DMS79 treated with DMSO at 0.1 percent for 48 hours (cell line): ENCODE results near the gene SLC39A13.

Source experiments
- DNase-seq: peaks from one replicate; lab custom pipeline; 2025; lab: John Stamatoyannopoulos, UW

SLC39A13 gene

GRCh38 chr11:47384498-47384897 lies 23.9 kb upstream of the SLC39A13 start:
- DNase-seq, result no peak

- no peak for DNase-seq
Observed at GRCh38 chr11:47387944-47388696, 20.3 kb upstream of the SLC39A13 start.

DNA sequence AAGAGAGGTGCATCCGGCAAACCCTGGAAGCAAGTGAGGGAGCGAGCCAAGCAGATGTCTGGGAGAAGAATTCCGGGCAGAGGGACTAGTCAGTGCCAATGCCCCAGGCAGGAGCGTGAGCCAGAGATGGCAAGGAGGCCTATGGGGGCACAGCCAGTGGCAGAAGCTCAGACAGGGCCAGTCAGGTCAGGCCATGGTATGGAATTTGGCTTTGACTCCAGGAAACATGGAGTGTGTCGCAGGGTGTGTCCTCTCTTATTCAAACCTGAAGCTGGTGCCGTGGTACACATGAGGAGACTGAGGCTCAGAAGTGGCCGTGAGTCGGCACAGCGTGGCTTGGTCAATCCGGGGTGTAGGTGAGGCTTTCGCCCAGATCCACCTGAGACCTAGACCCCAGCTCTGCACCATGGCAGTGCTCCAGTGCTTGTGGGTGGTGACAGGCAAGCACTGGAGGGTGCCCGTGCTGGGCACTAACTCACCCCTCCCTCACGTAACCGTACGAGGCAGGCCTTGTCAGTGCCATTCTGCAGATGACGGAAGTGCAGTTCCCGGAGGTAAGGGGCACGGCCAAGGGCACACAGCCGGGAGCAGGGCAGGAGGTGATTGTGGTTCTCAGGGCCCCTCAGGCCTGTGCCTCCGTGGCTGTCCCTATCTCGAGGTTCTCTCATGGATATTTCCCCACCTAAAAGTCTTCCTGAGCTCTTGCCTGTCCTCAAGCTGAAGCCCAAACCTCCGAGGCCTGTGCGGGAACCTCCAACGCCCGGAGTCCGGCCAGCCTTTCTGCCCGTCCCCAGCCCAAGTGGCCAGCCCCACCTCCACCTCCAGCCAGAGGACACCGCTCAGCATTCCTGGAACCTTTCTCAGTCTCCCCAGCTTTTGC lies 19.5 kb upstream of the SLC39A13 start:
- DNase-seq, result no peak

- no peak for DNase-seq
Observed at GRCh38 chr11:47389577-47390421, 18.6 kb upstream of the SLC39A13 start.

- no peak for DNase-seq
Observed at GRCh38 chr11:47390422-47390760, 18.0 kb upstream of the SLC39A13 start.

DNA sequence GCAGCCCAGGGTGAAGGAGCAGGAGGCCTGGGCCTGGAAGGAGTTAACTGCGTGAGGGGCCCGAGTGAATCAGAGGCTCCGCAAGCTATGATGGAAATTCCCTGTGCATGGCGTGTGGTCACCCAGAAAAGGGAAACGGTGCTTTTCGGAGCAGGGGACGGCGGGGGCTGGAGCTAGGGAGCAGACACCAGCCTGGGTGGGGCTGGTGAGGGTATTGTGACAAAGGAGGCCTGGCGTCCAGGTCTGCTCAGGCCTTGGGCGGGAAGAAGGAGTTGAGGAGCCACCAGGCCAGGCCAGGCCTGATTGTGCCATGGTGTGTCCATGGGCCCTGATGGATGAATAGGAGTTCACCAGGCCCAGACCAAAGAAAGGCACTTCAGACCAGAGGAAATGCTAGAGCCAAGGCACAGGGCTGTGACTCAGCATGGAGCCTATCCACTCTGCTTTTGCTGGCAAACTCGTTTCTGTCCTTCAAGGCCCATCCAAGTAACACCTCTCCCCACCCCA lies 17.3 kb upstream of the SLC39A13 start:
- DNase-seq, result no peak

- no peak for DNase-seq
Observed at GRCh38 chr11:47391711-47392432, 16.5 kb upstream of the SLC39A13 start.

- DNase-seq, result no peak
Observed at GRCh38 chr11:47392546-47393162, 15.7 kb upstream of the SLC39A13 start.

- no peak for DNase-seq
Observed at GRCh38 chr11:47393163-47394049, 15.0 kb upstream of the SLC39A13 start.

GRCh38 chr11:47394050-47394321 lies 14.4 kb upstream of the SLC39A13 start:
- DNase-seq, result no peak

DNA sequence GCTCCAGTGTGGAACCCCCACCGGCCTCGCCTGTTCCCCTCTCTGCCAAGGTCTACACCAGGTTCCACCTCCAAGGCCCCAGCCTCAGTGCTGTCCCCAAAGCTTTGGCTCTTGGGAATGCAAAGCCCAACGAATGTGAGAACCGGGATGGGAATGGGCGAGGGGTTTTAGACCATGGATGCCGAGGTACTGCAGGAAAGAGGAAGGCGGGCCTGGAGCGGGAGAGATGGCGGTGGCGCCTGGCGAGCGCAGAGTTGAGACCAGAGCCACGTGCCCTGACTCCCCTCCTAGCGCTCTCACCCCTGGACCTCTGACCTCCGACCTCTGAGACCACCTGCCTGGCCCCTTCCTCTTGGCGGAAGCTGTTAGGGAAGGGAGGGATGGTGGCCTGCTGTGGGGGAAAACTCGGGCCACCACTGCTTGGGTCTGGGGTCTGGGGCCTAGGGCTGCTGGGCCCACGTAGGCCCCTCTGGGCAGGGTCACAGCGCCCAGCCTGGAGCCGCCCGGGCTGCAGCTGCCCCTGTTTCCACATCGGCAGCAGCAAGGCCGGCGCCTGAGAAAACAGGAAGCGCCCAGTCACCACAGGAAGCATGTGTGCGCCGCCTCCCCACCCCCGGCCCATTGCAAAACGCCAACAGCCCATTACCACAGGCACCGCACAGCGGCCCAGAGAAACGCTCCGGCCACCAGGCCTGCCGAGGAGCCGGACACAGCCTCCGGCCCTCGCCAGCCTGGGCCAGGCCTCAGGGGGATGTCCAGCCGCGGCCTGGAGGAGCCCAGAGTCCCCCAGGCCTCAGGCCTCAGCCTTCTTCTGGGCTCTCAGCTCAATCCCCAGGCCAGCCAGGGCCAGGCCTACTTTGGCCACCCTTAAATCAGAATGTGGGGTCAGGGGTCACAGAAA lies 13.8 kb upstream of the SLC39A13 start:
- no peak for DNase-seq

DNA sequence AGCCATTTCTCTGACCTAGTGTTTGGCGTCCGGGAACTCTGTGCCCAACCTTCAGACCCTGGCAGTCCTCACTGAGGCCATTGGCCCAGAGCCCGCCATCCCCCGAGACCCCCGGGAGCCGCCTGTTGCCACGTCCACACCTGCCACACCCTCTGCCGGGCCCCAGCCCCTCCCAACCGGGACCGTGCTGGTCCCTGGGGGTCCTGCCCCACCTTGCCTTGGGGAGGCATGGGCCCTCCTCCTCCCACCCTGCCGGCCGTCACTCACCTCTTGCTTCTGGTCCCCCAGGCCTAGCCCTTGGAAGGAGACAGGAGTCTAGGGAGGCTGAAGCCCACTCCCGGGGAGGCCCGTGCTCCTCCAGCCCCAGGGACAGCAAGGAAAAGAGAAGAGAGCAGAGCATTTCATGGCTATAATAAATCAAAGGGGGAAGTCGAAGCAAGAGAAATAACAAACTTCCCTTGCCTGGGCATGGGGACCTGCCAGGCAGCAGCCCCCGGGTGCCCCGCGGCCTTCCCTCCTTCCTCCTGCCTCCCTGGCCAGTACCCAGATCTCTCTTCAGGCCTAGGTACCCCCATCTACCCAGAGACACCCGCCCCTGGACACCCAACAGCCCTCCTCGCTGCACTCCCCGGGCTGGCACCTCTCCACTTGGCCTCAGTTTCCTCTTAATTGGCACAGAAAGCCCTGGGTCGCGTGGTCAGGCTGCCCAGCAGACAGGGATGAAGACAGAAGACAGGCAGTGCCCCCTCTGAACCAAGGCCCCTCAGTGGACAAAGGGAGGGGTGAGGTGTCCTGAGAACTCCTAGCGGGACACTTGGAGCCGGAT lies 13.0 kb upstream of the SLC39A13 start:
- no peak for DNase-seq

DNA sequence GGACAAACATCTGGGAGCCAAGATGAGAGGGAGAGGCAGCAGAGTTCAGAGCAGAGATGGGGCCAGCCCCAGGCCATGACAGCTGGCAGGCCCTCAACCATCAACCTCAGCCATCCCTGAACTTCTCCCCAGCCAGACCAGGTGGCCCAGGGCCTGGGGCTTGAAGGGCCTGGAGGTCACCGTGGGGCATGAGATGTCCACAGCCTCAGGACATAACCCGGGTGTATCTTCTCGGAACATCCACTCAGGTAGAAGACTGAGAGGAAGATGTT lies 12.4 kb upstream of the SLC39A13 start:
- no peak for DNase-seq

- DNase-seq, result no peak
Observed at GRCh38 chr11:47398011-47398410, 10.4 kb upstream of the SLC39A13 start.

- no peak for DNase-seq
Observed at GRCh38 chr11:47398551-47398950, 9.8 kb upstream of the SLC39A13 start.

- DNase-seq, result no peak
Observed at GRCh38 chr11:47399860-47400767, 8.3 kb upstream of the SLC39A13 start.

GRCh38 chr11:47400768-47401279 lies 7.6 kb upstream of the SLC39A13 start:
- no peak for DNase-seq
